ENCODE results near the gene VPS45. TPM values are rescaled to one million over a fixed set of nuclear protein-coding genes. Genes with fewer than 3 reads are reported as not detected.

VPS45 gene
- total and polyA plus RNA-seq, 4 donors: 7.7 to 24.2 (median 14.1) TPM

- TF ChIP-seq CTCF (IDR thresholded peaks at IDR 0.05; ENCODE audit: low read depth, low read length, missing input control): no peak
Observed at GRCh38 chr1:150068109-150068435, 496 bp downstream of the VPS45 start (continued).

- Histone ChIP-seq H3K4me3 (ENCODE audit: low read depth in 1 of 3, low read length in 3 of 3) (no peak overlapping the region), H3K27ac (ENCODE audit: low read depth in 1 of 2, low read length in 2 of 2) (no peak overlapping the region), H3K9ac (ENCODE audit: low read depth in 1 of 2, low read length in 2 of 2) (no peak overlapping the region), H3K27me3 (ENCODE audit: control insufficient read depth in 4 of 4, insufficient read depth in 4 of 4, low read length in 3 of 4) (no peaks in the 10 kb centered on the region), H3K4me1 (ENCODE audit: control insufficient read depth in 4 of 4, insufficient read depth in 4 of 4, low read length in 3 of 4) (peaks cover 0 to 12% (median 6%) of the 10 kb centered on the region in 4 donors), H3K9me3 (ENCODE audit: control insufficient read depth in 4 of 4, low read length in 3 of 4) (no peaks in the 10 kb centered on the region), H3K36me3 (ENCODE audit: control insufficient read depth in 4 of 4, insufficient read depth in 3 of 4, low read depth in 1 of 4, low read length in 3 of 4) (peaks cover 2 to 13% (median 10%) of the 10 kb centered on the region in 4 donors)
- 94% methylated on average over 5 of the region's 5 CpGs for WGBS
- TF ChIP-seq TAF1 (conservative IDR thresholded peaks at IDR 0.05): no peak
- no peak for TF ChIP-seq HNF4A (conservative IDR thresholded peaks at IDR 0.05)
- TF ChIP-seq ATF3 (IDR thresholded peaks at IDR 0.05): no peak
- TF ChIP-seq HNF4G (IDR thresholded peaks at IDR 0.05): no peak
- no peak for TF ChIP-seq RXRA (IDR thresholded peaks at IDR 0.05)
- no peak for TF ChIP-seq FOXA2 (IDR thresholded peaks at IDR 0.05)
- no peak for TF ChIP-seq MAX (IDR thresholded peaks at IDR 0.05)
- TF ChIP-seq GABPA (IDR thresholded peaks at IDR 0.05 in 1 of 2, conservative IDR thresholded peaks at IDR 0.05 in 1 of 2): no peak
- no peak for TF ChIP-seq ZBTB33 (IDR thresholded peaks at IDR 0.05)
- TF ChIP-seq YY1 (IDR thresholded peaks at IDR 0.05): no peak
- no peak for TF ChIP-seq SP1 (IDR thresholded peaks at IDR 0.05)
- TF ChIP-seq REST (IDR thresholded peaks at IDR 0.05): no peak
- no peak for TF ChIP-seq CTCF (IDR thresholded peaks at IDR 0.05; ENCODE audit: low read depth, low read length, missing input control)
- no peak for TF ChIP-seq RAD21 (IDR thresholded peaks at IDR 0.05)
- TF ChIP-seq FOXA1 (IDR thresholded peaks at IDR 0.05): no peak
- no peak for DNase-seq (ENCODE audit: low spot score)
Observed at GRCh38 chr1:150069923-150070322, 2.3 kb downstream of the VPS45 start.
